Activated B cell treated with CpG ODN at 0.5 μM for 24 hours (primary cell): ENCODE data around the gene LIPI. TPM values are rescaled to one million over a fixed set of nuclear protein-coding genes. Genes with fewer than 3 reads are reported as not detected.

Experiments
- ATAC-seq: fragments of 200-7000 bp; cut with Tn5 transposase; one replicate; pipeline ENCODE4 v1.10.0; 2021; ENCODE audit warnings: low read depth, mild to moderate bottlenecking, moderate library complexity
- CTCF ChIA-PET: fragments of 350-600 bp; sonication (Branson Sonifier 250); formaldehyde crosslinking; loops from one replicate; lab custom pipeline; 2021; ENCODE audit warnings: antibody characterized with exemption; lab: Charles Lee
- POLR2A ChIA-PET: fragments of 350-600 bp; sonication (Branson Sonifier 250); formaldehyde crosslinking; loops from one replicate; lab custom pipeline; 2021; ENCODE audit warnings: antibody characterized with exemption; lab: Charles Lee
- DNase-seq: peaks from one replicate; pipeline ENCODE4 v3.0.0; 2022
- H3K27ac Mint-ChIP-seq: one replicate; pipeline ENCODE4 v1.8.0; 2020; ENCODE audit warnings: mixed read lengths
- H3K27me3 Mint-ChIP-seq: one replicate; pipeline ENCODE4 v1.8.0; 2021; ENCODE audit warnings: mixed read lengths
- H3K36me3 Mint-ChIP-seq: one replicate; pipeline ENCODE4 v1.8.0; 2021; ENCODE audit warnings: low read depth, mixed read lengths
- H3K4me1 Mint-ChIP-seq: one replicate; pipeline ENCODE4 v1.8.0; 2021; ENCODE audit warnings: mixed read lengths
- H3K4me3 Mint-ChIP-seq: one replicate; pipeline ENCODE4 v1.8.0; 2020; ENCODE audit warnings: mild to moderate bottlenecking, mixed read lengths
- H3K9me3 Mint-ChIP-seq: one replicate; pipeline ENCODE4 v1.8.0; 2020; ENCODE audit warnings: mixed read lengths
- intact Hi-C: fragments of 100-400 bp; cut with micrococcal nuclease; formaldehyde crosslinking; loops from one replicate; pipeline ENCODE4 v1.15.1; 2024
- total RNA-seq: library from RNA; stranded (reverse); gene quantifications from 2 replicates; pipeline ENCODE4 v1.2.3, GENCODE V29; 2022
- TF ChIP-seq, protein P1 (sequence below): fragments of 200-600 bp; IDR thresholded peaks from one replicate; pipeline ENCODE4 v1.8.0; 2022; ENCODE audit warnings: antibody characterized with exemption, mild to moderate bottlenecking

LIPI gene
- total RNA-seq, 1 donor from 2014 or later: not detected

GRCh38 chr21:14099570-14099969 is 111.2 kb downstream of the LIPI start:
- H3K36me3 Mint-ChIP-seq: peaks cover 5% of the 10 kb centered on the region
- CTCF ChIA-PET: no interaction called here
- no peaks in the 10 kb centered on the region for H3K4me1 Mint-ChIP-seq
- no peak for ATAC-seq
- DNase-seq: no peak
- intact Hi-C loops: no loop called here
- TF ChIP-seq, protein P1, sequence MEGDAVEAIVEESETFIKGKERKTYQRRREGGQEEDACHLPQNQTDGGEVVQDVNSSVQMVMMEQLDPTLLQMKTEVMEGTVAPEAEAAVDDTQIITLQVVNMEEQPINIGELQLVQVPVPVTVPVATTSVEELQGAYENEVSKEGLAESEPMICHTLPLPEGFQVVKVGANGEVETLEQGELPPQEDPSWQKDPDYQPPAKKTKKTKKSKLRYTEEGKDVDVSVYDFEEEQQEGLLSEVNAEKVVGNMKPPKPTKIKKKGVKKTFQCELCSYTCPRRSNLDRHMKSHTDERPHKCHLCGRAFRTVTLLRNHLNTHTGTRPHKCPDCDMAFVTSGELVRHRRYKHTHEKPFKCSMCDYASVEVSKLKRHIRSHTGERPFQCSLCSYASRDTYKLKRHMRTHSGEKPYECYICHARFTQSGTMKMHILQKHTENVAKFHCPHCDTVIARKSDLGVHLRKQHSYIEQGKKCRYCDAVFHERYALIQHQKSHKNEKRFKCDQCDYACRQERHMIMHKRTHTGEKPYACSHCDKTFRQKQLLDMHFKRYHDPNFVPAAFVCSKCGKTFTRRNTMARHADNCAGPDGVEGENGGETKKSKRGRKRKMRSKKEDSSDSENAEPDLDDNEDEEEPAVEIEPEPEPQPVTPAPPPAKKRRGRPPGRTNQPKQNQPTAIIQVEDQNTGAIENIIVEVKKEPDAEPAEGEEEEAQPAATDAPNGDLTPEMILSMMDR: no peak
- POLR2A ChIA-PET: no interaction called here
- H3K27ac Mint-ChIP-seq: no peak overlapping the region
- no peaks in the 10 kb centered on the region for H3K27me3 Mint-ChIP-seq
- H3K4me3 Mint-ChIP-seq: no peak overlapping the region
- peaks cover 5% of the 10 kb centered on the region for H3K9me3 Mint-ChIP-seq

- Mint-ChIP-seq H3K27ac (no peak overlapping the region), H3K36me3 (peaks cover 5% of the 10 kb centered on the region), H3K4me3 (no peak overlapping the region), H3K9me3 (peaks cover 5% of the 10 kb centered on the region), H3K4me1 (no peaks in the 10 kb centered on the region), H3K27me3 (no peaks in the 10 kb centered on the region)
- CTCF ChIA-PET: no interaction called here
- intact Hi-C loops: no loop called here
- no peak for DNase-seq
- TF ChIP-seq, protein P1: no peak
- no peak for ATAC-seq
- POLR2A ChIA-PET: no interaction called here
These were observed 112.8 kb downstream of the LIPI start for GRCh38 chr21:14097881-14098499.

DNA sequence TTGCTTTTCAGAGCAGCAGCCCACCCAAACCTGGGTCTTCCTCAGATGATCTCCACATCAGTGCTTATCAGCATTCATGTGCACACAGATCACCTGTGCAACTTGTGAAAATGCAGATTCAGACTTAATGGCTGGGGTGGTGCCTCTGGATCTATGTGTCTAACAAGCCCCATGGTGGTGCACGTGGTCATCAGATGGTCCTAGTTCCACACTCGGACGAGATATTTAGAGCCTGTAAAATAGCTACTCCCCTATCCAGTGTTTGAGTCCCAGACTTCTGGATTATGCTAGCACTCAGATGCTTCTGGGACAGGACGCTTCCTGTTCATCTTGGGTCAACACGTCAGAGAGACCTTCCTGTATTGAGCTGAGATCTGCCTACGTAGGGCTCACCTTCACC is 114.2 kb downstream of the LIPI start:
- ChIA-PET POLR2A (no interaction called here), CTCF (interaction anchor here (0.6 kb wide), 1 partner anchor 1905 kb away, joined by 3 read pairs; no protein-coding TSS in a partner anchor)
- intact Hi-C loops: no loop called here
- Mint-ChIP-seq H3K4me1 (no peaks in the 10 kb centered on the region), H3K27me3 (no peaks in the 10 kb centered on the region), H3K27ac (no peak overlapping the region), H3K9me3 (peaks cover 5% of the 10 kb centered on the region), H3K4me3 (no peak overlapping the region), H3K36me3 (peaks cover 5% of the 10 kb centered on the region)
- DNase-seq (no peak), ATAC-seq (no peak)
- TF ChIP-seq, protein P1: no peak

DNA sequence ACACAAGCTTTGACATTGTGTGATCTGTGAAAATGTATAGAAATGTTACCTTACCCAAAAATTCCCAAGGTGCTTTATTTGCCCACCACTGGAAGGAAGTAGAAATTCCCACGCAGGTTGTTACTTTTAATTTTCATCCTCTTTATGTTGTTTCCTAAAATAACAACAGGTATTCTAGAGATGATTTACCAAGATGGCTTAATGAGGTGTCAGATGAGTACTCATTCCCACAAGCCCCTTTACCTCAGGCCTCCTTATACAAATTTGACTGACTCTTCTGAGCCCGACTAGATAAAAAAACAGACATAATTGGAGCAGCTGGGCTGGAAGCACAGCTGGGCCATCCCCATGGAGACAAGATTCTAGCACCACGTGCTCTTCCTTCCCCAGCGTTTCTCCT is 114.6 kb downstream of the LIPI start:
- Mint-ChIP-seq H3K4me1 (no peaks in the 10 kb centered on the region), H3K36me3 (peaks cover 7% of the 10 kb centered on the region), H3K27ac (no peak overlapping the region), H3K4me3 (no peak overlapping the region), H3K27me3 (no peaks in the 10 kb centered on the region), H3K9me3 (peaks cover 5% of the 10 kb centered on the region)
- intact Hi-C loops: no loop called here
- DNase-seq (no peak), ATAC-seq (no peak)
- POLR2A ChIA-PET: no interaction called here
- TF ChIP-seq, protein P1: no peak
- CTCF ChIA-PET: interaction anchor here (0.6 kb wide), 1 partner anchor 1906 kb away, joined by 3 read pairs; no protein-coding TSS in a partner anchor

DNA sequence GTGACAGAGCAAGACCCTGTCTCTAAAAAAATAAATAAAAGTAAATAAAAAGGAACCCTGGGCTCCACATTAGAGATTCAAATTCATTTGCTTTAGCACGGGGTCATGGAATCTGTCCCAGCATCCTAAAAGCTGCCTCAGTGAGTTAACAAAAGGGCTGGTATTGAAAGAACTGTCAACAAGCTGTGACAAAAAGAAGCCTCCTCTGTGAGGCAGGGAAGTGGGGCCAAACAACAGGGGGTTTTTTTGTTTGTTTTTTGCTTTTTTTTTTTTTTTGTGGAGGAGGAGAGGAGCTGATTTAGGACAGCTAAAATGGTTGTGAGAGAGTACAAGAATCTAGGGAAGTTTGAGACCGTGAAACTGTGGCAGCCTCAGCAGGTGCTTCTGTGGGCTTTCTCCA is 115.7 kb downstream of the LIPI start:
- Mint-ChIP-seq H3K27me3 (no peaks in the 10 kb centered on the region), H3K27ac (no peak overlapping the region), H3K9me3 (peaks cover 5% of the 10 kb centered on the region), H3K4me3 (no peak overlapping the region), H3K36me3 (peaks cover 7% of the 10 kb centered on the region), H3K4me1 (no peaks in the 10 kb centered on the region)
- CTCF ChIA-PET: no interaction called here
- TF ChIP-seq, protein P1: no peak
- intact Hi-C loops: no loop called here
- ATAC-seq: no peak
- POLR2A ChIA-PET: no interaction called here
- no peak for DNase-seq
